Measurements from ENCODE around the gene DPF1.
A peak's percentile ranks its signal among the peaks of the same experiment; 100 is the strongest.

The DPF1 gene

DNA sequence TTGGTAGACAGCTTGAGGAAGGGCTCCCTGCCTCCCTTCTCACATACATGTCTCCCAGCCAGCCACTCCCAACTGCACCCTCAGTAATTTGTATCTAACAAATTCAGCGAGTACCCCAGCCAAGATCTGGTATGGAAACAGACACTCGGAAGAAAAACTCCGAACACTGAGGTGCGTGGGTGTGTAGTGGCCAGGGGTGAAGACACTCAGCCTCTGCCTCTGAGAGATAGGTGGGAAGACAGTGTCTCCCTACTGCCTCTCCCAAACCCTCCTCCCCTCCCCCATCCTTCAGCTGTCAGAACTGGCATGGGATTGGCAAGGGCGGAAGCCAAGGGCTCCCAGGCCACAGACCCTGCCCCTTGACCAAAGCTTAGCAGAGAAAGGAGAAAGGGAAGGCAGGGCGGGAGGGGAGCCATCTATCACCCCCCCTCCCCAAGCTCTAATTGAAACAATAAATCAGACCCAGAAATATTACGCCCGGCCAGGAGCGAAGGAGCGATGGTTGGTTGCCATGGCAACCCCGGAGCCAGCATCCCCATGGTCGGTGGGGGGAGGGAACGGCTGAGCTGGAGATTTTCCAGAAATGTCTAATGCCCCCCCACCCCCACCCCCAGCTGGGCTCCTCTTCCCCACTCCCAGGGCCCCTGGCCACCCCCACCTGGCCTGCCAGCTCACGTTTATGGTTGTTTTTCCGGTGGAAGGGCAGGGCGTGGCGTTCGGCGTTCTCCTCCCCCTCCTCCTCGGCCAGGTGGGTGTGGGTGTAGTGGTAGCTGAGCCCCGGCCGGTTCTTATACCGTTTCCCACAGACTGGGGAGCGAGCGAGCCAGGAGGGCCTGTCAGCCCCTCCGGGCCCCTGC, 7.0 kb downstream of the DPF1 start:
- no peak for DNase-seq

DNA sequence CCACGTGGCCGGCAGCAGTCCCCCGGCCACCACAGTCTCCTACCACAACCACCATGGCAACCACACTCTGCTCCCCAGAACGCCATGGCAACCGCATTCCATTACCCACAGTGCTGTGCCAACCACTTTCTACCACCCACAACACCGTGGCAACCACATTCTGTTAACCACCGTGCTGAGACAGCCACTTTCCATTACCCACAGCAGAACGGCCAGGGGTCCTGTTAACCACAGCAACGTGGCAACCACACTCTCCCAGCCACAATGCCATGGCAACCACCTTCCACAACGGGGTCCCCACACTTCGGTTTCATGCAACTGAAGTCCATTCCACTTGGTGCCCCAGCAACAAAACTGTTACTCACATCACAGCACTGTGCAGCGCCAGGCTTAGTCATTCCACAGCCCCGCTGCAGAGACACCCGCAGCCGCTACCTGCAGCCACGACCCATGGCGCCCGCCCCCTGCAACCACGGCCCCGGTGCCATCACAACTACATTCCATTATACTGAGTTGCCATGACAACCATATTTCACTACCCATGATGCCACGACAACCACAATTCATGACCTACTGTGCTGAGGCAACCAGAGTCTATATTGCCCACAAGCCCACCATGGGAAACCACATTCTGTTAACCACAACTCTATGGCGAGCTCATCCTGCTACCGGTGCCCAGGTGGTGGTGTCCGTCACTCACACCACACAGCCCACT, 10.0 kb downstream of the DPF1 start:
- DNase-seq, result no peak

DNA sequence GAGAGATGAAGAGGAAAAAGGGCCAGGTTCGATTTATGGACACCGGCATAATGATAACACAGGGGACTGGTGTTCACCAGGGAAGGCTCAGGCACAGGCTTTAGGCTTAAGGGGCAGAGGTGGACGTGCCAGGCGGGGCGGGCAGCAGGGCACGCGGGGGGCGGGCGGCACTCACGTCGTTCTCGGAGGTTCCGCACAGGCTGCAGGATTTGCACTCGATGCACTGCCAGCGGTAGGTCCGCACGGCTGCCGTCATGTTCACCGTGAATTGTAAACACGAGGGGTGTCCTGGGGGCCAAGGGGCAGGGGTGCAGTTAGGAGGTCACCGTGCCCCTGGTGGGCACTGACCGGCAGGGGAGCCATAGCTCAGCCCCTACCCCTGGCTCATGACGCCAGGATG, 10.6 kb downstream of the DPF1 start:
- DNase-seq, result no peak

DNA sequence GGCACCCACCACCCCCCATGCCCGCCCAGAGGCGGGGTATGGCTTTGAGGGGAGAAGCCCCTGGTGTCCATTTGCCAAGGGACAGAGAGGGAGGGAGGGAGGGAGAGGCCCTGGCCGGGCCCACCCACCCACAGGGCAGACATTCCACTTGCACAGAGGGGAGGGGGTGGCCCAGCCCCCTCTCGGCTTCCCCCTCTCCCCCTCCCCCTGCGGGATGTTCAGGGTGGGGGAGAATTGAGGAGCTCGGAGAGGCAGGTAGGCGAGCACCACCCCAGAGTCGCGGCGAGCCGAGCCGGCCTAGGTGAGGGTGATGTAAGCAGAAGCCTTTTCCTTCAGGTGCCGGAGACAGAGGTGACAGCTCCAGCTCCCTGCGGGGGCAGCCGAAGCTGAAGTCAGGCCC, 12.3 kb downstream of the DPF1 start:
- DNase-seq, result no peak

DNA sequence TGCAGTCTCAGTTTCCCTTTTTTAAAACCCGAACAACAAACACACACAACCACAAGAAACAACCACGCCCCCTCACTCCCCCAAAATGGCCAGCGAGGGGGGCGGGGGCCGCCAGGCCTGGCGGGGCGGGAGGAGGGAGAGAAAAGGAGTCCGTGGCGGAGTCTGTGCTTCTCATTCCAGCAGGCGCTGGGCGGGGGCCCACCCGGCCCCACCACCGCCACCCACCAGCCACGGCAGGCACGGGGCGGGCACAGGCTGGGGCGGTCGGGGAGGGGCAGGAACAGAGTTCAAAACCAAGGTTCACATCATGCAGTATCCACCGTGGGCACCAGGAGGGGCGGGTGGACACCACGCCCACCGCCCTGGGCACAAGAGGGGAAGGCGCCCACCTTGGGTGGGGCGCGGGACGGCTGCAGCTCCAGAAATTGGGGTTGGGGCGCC, 12.9 kb downstream of the DPF1 start:
- no peak for DNase-seq

DNA sequence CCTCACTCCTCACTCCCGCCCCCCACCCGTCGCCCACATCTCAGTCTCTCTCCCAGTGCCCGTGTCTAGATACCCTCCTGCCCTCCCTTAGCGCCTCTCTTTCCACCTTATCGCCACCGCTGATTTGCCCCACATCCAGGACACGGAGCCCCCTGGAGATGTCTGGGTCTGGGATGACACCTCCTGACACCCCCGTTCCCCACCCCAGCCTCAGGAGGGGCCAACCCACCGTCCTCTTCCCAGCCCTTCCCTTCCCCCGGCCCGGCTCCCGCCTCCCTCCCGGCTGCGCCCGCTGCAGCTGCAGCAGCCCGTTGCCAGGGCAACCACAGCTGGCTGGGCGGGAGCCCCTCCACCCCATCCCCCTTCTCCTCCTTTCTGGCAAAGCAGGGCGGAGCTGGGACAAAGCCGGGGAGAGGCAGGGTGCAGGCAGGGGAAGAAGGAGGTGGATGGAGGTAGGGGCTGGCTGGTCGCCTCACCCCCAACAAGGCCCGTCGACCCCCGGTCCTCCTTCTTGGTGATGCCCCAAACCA, 13.5 kb downstream of the DPF1 start:
- DNase-seq, result peak; percentile 80

DNA sequence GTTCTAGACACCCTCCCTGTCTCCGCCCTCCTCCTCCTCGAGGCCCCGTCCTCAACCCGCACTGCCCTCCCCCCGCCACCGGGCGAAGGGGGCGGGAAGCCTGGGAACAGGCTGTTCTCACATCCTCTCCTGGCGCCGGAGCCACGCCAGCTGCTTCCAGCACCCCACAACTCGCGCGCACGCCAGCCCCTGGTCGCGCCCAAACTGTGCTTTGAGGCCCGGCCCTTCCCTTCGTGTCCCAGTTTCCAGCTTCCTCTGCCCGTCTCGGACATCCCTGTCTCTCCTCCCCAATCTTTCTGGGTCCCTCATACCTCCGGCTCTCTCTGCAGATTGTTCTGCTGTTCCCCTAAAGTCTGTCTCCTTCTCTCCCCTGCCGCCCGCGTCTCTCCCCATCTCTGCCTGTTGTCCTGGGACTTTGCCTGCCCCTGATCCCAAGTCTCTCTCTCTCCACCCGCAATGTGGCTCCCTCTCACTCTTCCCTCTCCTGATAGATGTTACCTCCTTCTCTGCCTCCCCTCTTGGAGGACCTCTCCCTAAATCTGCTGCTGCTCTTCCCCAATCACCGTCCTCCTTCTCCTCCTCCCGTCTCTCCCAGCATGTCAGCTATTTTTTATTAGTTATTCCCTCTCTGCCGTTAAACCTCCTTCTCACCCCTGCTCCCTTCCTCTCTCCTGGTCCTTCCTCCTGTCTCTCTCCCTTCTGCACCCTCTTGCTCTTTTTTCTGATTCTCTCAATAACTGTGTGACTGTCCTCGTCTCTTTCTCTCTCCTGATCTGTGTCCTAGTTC, 14.2 kb downstream of the DPF1 start:
- DNase-seq, result peak; percentile 83

DNA sequence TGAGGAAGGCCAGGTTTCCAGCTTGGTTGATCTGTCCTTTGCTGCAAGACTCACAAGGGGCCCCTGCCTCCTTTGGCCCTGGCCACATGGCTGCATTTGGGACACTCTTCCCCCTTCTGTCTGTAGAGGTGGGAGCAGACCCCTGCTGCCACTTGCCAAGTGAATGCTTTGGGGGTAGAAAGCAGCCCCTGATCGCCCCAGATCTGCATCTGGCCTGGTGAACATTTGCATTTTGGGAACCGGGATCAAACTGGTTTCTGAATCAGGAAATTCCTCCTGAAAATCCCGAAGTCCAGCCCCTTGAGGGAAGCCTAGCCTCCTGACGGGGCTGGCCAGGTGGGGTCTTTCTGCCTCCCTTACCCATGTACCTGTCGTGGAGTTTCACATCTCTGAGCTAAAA, 14.9 kb downstream of the DPF1 start:
- no peak for DNase-seq

DNA sequence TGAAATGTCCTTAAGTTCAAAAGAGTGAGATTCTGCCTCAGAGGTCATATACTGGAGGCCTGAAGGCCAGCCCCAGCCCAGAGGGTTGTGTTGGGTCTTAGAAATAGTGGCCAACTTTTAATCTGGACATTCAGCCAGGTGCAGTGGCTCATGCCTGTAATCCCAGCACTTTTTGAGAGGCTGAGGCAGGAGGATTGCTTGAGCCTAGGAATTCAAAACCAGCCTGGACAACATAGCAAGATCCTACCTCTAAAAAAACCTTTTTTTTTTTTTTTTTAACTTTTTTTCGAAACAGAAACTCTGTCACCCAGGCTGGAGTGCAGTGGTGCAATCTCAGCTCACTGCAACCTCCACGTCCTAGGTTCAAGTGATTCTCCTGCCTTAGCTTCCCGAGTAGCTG, 15.5 kb downstream of the DPF1 start:
- DNase-seq, result no peak

DNA sequence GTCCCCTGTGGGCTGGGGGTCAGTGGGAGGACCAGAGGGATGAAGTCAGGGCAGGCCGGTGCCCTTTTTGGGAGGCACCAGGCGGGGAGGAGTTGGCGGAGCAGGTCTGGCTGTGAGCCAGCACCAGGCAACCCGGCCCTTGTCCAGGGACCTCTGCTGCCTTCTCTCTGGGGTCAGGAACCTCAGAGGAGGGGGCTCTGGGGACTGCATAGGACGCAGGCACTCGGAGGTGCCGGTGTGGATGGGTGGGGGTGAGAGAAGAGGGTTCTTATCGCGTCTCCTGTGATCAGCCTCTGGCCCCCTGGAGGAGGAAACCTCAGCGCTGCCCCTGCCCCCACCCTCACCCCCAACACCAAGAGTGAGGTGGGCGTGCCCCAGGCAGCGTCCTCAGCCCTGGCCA, 16.5 kb downstream of the DPF1 start:
- no peak for DNase-seq

DNA sequence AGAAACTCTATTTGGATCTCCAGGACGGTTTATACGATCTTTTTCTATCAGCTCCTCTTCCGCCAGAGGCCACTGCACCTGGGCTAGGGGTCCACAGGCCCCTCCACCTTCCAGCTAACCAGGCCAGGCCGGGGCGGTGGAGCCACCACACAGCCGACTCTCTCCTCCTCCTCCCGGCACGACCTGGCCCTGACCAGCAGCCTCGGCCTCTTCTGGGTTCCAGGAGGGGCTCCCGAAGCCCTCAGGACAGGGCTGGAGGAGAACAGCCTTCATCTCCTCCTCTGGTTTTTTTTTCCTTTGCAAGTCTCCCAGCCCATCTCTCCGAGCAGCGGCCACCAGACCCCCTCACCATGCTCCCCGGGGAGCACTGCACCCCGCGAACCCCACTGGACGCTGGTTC, 17.1 kb downstream of the DPF1 start:
- no peak for DNase-seq

DNA sequence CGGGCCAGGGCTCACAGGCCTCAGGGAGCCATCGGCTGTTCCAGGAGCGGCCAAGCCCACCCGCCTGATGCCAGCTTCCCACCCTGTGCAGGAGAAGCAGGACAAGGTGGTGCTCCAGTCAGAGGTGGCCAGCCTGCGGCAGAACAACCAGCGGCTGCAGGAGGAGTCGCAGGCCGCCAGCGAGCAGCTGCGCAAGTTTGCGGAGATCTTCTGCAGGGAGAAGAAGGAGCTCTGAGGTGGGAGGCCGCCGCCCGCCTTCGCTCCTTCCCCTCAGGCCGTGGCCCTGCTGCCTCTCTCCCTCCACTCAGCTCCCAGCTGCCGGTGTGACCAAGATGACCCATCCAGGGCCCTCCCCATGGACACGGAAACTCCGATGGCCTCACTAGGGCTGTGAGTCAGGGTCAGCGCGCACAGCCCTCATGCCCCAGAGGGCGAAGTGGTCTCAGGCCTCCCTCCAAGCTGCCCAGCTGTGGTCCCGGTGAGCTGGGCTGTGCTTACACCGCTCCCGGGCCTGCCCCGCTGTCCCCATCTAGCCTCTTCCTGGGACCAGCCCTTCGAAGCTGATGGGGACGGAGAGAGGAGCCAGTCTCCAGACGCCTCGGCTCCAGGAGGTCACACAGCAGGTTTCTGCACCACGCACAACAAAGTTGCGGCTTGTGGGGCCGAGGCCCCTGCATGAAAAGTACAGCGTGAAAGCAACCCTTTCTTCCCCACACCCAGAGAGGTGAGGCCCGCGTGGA, 17.8 kb downstream of the DPF1 start:
- no peak for DNase-seq

DNA sequence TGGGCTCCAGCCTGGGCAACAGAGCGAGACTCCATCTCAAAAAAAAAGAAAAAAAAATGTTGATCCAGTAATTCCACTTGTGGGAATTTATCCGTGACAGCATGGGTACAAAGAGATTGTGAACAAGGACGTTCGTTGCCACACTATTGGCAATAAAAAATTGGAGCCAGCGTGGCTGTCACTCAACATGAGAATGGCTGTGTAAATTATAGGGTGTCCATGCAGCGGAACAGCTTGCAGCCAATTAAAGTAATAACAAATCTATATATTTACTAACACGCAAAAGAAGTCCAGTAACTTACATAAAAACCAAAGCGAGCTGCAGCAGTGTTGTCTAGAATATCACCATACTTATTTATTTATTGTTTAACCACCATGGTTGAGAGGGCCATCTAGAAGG, 19.3 kb downstream of the DPF1 start:
- DNase-seq, result no peak

DNA sequence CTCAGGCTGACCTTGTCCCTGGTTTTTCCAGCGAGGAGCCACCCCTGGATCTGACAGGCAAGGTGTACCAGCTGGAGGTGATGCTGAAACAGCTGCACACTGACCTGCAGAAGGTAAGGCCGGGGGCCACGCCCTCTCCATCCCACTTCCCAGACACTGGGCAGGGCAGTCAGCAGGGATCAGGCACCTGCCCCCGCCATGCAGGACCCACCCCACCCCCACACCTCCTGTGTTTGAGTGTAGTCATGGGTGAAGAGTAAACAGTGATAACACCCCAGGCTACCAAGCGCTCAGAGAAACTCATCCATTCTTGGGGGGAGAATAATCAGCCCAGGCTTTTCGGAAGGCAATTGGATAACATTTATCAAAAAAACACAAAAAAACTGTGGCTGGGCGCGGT, 19.9 kb downstream of the DPF1 start:
- no peak for DNase-seq

DNA sequence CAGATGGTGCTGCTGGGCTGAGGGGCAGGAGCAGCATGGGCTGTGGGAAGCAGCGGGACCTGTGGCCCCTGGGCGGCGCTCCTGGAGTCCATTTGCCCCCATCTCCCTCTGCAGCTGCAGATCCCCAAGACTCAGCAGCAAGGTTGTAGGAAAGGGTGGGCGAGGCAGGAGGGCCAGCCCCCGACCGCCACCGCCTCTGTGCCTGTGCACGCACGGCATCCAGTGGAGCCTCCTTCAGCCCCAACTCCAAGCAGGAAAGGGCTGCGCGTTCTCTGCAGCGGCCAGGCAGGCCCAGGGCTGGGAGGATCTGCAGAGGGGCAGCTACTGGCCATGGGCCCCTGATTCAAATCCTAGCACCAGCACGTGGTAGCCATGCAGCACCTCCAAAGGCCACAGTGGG, 20.8 kb downstream of the DPF1 start:
- no peak for DNase-seq

DNA sequence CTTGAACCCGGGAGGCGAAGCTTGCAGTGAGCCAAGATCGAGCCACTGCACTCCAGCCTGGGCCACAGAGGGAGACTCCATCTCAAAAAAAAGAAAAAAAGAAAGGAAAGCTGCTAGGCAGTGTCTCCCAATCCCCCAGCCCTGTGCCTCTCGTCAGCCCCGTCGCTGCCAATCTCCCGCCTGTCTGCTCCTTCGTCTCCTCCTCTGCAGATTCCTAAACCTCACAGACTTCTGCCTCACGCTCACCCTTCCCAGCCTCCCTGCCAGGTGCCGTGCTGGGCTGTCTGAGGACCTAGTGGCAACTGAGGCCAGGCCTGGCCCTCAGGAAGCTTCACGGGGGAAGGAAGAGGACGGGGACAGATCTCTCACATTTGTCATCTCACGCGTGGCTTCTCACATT, 21.5 kb downstream of the DPF1 start:
- DNase-seq, result no peak

DNA sequence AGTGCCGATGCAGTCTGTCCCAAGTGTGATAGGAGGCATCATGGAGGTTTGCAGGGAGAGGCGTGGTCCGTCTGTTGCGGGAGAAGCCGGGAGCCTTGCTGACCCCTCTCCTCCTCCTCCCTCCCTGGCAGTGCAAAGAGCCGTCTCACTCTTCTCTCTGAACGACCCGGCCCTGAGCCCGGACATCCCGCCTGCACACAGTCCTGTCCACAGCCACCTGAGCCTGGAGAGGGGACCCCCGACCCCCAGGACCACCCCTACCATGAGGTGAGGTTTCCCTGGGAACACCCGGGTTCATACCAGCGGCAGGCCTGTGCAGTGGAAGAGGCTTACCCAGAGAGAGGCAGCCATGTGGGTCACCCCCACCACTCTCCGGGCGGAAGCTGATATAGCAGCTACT, 22.3 kb downstream of the DPF1 start:
- no peak for DNase-seq

DNA sequence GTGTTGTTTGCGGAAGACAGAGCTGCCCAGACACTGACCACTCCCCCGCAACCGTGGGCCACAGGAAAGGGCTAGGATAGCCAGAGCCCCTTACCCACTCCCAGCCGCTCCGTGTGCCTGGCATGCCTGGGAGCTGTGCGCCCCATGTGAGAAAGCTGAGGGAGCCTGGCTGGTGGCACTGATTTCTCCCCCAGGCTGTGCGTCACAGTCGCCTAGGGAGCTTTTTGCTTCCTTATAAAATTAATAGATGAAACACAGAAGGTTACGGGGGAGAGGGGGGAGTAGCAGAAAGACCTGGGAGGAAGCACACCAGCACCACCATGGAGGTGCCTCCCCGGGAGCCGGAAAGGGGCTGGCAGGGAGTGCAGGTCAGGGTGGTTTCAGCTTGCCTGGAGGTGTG, 24.7 kb downstream of the DPF1 start:
- no peak for DNase-seq

DNA sequence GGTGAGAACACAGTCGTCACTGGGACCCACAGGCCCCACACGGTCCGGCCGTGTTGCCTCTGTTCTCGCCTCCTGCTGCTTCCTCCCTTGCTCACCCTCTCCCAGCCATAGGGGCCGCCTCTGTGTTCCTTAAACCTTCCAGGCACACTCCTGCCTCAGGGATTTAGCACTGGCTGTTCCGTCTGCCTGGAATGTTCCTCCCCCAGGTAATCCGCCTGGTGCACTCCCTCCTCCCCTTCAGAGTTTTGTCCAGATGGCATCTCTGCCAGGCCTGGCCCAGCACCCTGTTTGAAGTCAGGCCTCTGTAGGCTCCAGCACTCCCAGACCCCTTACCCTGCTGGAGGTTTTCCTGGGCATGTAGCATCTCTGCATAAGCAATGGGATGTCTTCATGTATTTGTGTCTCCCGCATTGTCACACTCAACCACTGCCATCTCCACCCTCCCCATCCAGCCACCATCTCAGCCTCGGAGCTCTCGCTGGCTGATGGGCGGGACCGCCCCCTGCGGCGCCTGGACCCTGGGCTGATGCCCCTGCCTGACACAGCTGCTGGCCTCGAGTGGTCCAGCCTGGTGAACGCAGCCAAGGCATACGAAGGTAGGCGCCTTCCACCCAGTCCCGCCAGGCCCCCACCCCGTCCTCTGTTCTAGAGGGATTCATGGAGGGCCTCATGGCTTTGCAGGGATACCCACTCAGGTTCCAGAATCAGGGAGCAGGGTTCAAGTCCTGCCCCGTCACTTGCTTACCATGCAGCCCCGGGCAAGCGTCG, 25.9 kb downstream of the DPF1 start:
- DNase-seq, result no peak

DNA sequence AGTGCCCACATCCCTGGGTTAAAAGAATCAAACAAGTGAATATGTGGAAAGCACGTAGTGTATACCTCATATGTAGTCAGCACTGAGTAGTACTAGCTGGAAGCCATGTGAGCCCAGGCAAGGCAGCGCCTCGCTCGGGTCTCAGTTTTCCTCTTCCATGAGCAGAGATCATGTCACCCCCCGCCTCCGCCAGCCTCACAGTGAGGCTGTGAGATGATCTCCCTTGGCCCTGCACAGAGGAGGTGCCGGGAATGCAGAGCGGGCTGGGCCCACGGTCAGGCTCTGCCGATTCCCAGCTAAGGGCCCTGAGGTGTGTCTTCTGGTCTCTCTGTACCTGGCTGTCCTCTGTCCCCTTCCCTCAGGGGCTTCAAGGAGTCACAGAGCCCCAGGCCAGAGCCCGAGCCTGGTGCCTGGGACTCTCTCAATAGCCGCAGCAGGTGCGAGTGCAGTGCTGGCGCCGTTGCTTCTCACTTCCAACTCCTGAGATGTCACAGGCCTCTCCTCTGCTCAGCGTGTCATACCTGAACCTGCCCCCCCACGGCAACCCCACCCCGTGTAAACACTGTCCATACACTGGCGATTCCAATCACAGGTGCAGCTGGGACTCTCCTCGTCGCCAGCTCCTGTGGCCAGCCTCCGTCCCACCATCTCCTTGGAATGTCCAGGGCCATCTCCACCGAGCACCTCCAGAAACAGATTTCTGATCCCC, 26.9 kb downstream of the DPF1 start:
- no peak for DNase-seq

DNA sequence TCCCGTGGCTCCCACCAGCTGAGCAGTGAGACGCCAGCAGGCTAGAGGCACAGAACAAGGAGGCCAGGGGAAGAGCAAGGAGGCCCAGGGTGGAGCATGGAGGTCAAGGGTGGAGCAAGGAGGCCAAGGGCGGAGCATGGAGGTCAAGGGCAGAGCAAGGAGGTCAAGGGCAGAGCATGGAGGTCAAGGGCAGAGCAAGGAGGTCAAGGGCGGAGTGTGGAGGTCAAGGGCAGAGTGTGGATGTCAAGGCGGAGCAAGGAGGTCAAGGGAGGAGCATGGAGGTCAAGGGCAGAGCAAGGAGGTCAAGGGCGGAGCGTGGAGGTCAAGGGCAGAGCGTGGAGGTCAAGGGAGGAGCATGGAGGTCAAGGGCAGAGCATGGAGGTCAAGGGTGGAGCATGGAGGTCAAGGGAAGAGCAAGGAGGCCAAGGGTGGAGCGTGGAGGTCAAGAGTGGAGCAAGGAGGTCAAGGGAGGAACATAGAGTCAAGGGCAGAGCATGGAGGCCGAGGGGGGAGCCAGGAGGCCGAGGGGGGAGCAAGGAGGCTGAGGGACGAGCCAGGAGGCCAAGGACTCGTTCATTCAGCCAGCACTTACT, 27.7 kb downstream of the DPF1 start:
- no peak for DNase-seq

Data from NCI-H2171 (cell line).